Endothelial cell of umbilical vein (primary cell): Measurements from ENCODE around the gene SCLY. TPM values are rescaled to one million over a fixed set of nuclear protein-coding genes. Genes with fewer than 3 reads are reported as not detected.

Source experiments
- BruUV-seq: library from RNA; stranded (reverse); fragments of 400-500 nt; replicated peaks from 2 replicates; lab custom pipeline; 2021; lab: Mats Ljungman, UMichigan
- CTCF ChIA-PET: fragments of 300-600, 350-600 bp; sonication (Branson Sonifier 250); formaldehyde crosslinking; loops from one replicate; lab custom pipeline; 2021; ENCODE audit warnings: antibody characterized with exemption, inconsistent platforms; lab: Charles Lee
- POLR2A ChIA-PET: fragments of 300-600, 350-600 bp; sonication (Branson Sonifier 250); formaldehyde crosslinking; loops from one replicate; lab custom pipeline; 2021; ENCODE audit warnings: antibody characterized with exemption, inconsistent platforms; lab: Charles Lee
- DNase-seq: peaks from one replicate; pipeline ENCODE4 v3.0.0-alpha.2; 2011; ENCODE audit warnings: low read depth, low spot score
- FAIRE-seq: peaks from 2 replicates; lab custom pipeline; 2011; peaks lifted over from hg19 to GRCh38; lab: Jason Lieb, UNC
- H2AFZ ChIP-seq: 2 replicates; pipeline ENCODE4 v1.6.0; 2012; ENCODE audit warnings: low read depth, low read length, control low read depth, inconsistent platforms
- H3K27ac ChIP-seq: 2 replicates; pipeline ENCODE4 v1.5.1; 2011; ENCODE audit warnings: low read depth, mild to moderate bottlenecking, control low read depth, low read length, moderate library complexity; ENCODE audit not compliant: insufficient read depth
- H3K27me3 ChIP-seq, 2 experiments: 2 replicates each; pipeline versions ENCODE4 v1.6.0 to v1.6.1; 2011; ENCODE audit warnings: low read length in 2 of 2, mixed read lengths in 1 of 2; ENCODE audit not compliant: control insufficient read depth in 2 of 2, insufficient read depth in 2 of 2
- H3K36me3 ChIP-seq, 2 experiments: 2 replicates in 1 of 2; 3 replicates in 1 of 2; pipeline ENCODE4 v1.5.1; 2011; ENCODE audit warnings: low read length in 2 of 2, mild to moderate bottlenecking in 1 of 2, moderate library complexity in 1 of 2; ENCODE audit not compliant: control insufficient read depth in 2 of 2, insufficient read depth in 2 of 2; ENCODE audit errors: extremely low read depth in 1 of 2
- H3K4me1 ChIP-seq: 3 replicates; pipeline ENCODE4 v1.5.1; 2011; ENCODE audit warnings: mild to moderate bottlenecking, low read length; ENCODE audit not compliant: control insufficient read depth, insufficient read depth; ENCODE audit errors: extremely low read depth
- H3K4me2 ChIP-seq: 2 replicates; pipeline ENCODE4 v1.6.1; 2011; ENCODE audit warnings: low read length, control low read depth, mixed read lengths; ENCODE audit not compliant: insufficient read depth
- H3K4me3 ChIP-seq, 3 experiments: fragments of 200-600 bp in 1 of 3; sonication (generic), shearing (Covaris generic) in 1 of 3; replicated peaks in 1 of 3; 2 replicates each; pipeline ENCODE4 v1.5.1; 2011 to 2016; ENCODE audit warnings: control low read depth in 3 of 3, low read length in 3 of 3, mild to moderate bottlenecking in 2 of 3, inconsistent platforms in 1 of 3, low read depth in 1 of 3, moderate library complexity in 1 of 3; ENCODE audit not compliant: insufficient read depth in 1 of 3
- H3K79me2 ChIP-seq: 2 replicates; pipeline ENCODE4 v1.6.0; 2012; ENCODE audit warnings: low read length, inconsistent platforms; ENCODE audit not compliant: control insufficient read depth, insufficient read depth
- H3K9ac ChIP-seq: replicated peaks from 2 replicates; pipeline ENCODE3; 2011; ENCODE audit warnings: low read length, control low read depth; ENCODE audit not compliant: insufficient read depth; ENCODE audit errors: extremely low read depth
- H3K9me1 ChIP-seq: replicated peaks from 3 replicates; pipeline ENCODE4 v1.6.0; 2011; ENCODE audit warnings: mild to moderate bottlenecking, low read length; ENCODE audit not compliant: control insufficient read depth, insufficient read depth; ENCODE audit errors: extremely low read depth
- H3K9me3 ChIP-seq: replicated peaks from 2 replicates; pipeline ENCODE4 v1.5.1; 2012; ENCODE audit warnings: low read length, inconsistent platforms; ENCODE audit not compliant: control insufficient read depth, insufficient read depth
- H4K20me1 ChIP-seq: replicated peaks from 2 replicates; pipeline ENCODE3; 2011; ENCODE audit warnings: mild to moderate bottlenecking, low read length; ENCODE audit not compliant: control insufficient read depth, insufficient read depth; ENCODE audit errors: extremely low read depth
- CTCF ChIP-seq, 2 donors: IDR thresholded peaks; 1 replicate in 1 of 2; 2 replicates in 1 of 2; pipeline ENCODE4 v1.5.1; 2011; ENCODE audit warnings: low read length in 2 of 2, mild to moderate bottlenecking in 2 of 2, moderate library complexity in 2 of 2, control low read depth in 1 of 2, inconsistent platforms in 1 of 2, low read depth in 1 of 2; ENCODE audit not compliant: insufficient read depth in 1 of 2; ENCODE audit errors: extremely low read depth in 1 of 2
- EZH2 ChIP-seq: IDR thresholded peaks from 2 replicates; pipeline ENCODE4 v1.6.1; 2012; ENCODE audit warnings: borderline replicate concordance, low read depth, mild to moderate bottlenecking, moderate library complexity, low read length, inconsistent platforms; ENCODE audit not compliant: severe bottlenecking
- FOS ChIP-seq: IDR thresholded peaks from 2 replicates; pipeline ENCODE4 v1.6.1; 2011; ENCODE audit warnings: mild to moderate bottlenecking, low read length, moderate library complexity, borderline replicate concordance; ENCODE audit not compliant: insufficient read depth
- GATA2 ChIP-seq: IDR thresholded peaks from 2 replicates; pipeline ENCODE4 v1.7.0; 2011; ENCODE audit warnings: low read depth, mild to moderate bottlenecking, moderate library complexity, mixed read lengths, low read length; ENCODE audit not compliant: insufficient read length, insufficient read depth
- JUN ChIP-seq: IDR thresholded peaks from 2 replicates; pipeline ENCODE4 v1.6.1; 2011; ENCODE audit warnings: borderline replicate concordance, low read depth; ENCODE audit not compliant: insufficient read length, insufficient read depth
- MYC ChIP-seq: IDR thresholded peaks from one replicate; pipeline ENCODE4 v1.6.1; 2011; ENCODE audit warnings: mild to moderate bottlenecking, low read depth, low read length
- POLR2A ChIP-seq: IDR thresholded peaks from 2 replicates; pipeline ENCODE4 v1.6.1; 2012; ENCODE audit warnings: low read depth, mild to moderate bottlenecking, control low read depth, low read length
- POLR2AphosphoS5 ChIP-seq: IDR thresholded peaks from 2 replicates; pipeline ENCODE4 v1.6.1; 2012; ENCODE audit warnings: low read depth, mild to moderate bottlenecking, control low read depth, low read length, moderate library complexity; ENCODE audit not compliant: insufficient read depth
- dilution Hi-C: fragments of 300-500 bp; cut with MboI; formaldehyde crosslinking; loops from one replicate; pipeline ENCODE4 v1.15.0; 2019; ENCODE audit warnings: low sequenced_read_pairs; ENCODE audit not compliant: extremely low pct_ligation_motif_present
- intact Hi-C: fragments of 100-400 bp; cut with micrococcal nuclease; formaldehyde crosslinking; loops from one replicate; pipeline ENCODE4 v1.10.0; 2022
- polyA plus RNA-seq, 4 experiments: library from polyadenylated mRNA; depleted of rRNA in 3 of 4; stranded (reverse) in 3 of 4; unstranded in 1 of 4; fragments of >200 nt; gene quantifications; 2 replicates each; pipeline versions ENCODE4 v1.2.1 to v1.2.3, GENCODE V29; 2011 to 2012; ENCODE audit warnings: missing spikeins in 1 of 4
- total RNA-seq: library from RNA; stranded (reverse); gene quantifications from 2 replicates; pipeline ENCODE4 v1.2.3, GENCODE V29; 2021
- TF ChIP-seq, protein P1 (sequence below): IDR thresholded peaks from 2 replicates; pipeline ENCODE4 v1.6.1; 2011; ENCODE audit not compliant: insufficient read depth, insufficient read length

The SCLY gene
- total and polyA plus RNA-seq, 2 donors (not counting 3 experiments of a cell fraction or from before 2014, with no cell fraction given) = 22.6 to 32.7 TPM

DNA sequence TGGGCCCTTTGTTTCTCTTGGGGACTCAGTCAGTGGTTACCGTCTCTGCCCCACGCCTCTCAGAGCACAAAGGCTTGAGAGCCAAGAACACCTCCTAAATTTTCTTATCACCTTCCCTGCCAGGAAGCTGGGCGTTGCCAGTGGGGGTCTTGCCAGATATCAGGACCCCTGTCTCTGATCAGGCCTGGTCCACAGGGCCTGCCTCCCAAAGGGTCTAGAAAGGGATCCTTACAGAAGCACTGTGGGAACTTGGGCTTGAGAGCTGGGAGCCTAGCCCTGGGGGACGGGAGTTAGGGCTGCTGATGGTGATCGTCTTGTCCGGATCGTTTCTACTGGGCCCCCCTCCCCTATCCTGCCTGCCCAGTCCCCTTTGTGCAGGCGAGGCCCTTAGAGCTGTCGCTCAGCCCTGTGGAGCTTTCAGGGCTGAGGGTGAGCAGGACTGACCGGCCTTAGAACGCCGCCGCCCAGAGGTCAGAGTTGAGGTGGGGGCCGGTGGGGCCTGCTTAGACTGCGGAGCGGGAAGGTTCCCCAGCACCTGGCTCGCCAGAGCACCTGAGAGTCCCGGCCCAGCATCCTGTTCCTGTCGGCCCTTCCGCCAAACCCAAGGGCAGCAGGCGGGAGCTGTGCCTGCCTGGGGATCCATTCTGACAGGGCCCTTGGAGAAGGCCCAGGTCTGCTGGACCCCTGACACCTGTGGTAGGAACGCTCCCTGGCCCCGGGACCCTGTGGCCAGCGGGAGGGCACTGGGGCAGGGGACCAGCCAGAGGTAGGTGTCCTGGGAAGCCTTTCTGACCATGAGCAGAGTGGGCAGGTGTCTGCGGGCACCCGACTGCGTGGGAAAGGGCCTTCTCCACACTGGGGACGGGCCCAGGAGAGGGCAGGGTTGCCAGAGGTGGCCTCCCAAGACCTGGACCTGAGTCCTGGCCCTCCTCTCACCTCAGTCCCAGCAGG is 40.3 kb downstream of the SCLY start:
- no peaks in the 10 kb centered on the region for H4K20me1 ChIP-seq
- H3K9ac ChIP-seq = no peak overlapping the region
- no peaks in the 10 kb centered on the region for H3K9me1 ChIP-seq
- H3K27me3 ChIP-seq = no peaks in the 10 kb centered on the region
- ChIA-PET POLR2A (no interaction called here), CTCF (no interaction called here)
- dilution Hi-C loops = no loop called here
- DNase-seq = no peak
- intact Hi-C loops = loop anchor here (10.0 kb wide), 1 partner anchor 176 kb away; no protein-coding TSS in a partner anchor
- no peak overlapping the region for H3K4me2 ChIP-seq
- no peaks in the 10 kb centered on the region for H3K79me2 ChIP-seq
- H3K36me3 ChIP-seq = no peaks in the 10 kb centered on the region
- no peak overlapping the region for H3K27ac ChIP-seq
- H3K4me1 ChIP-seq = no peaks in the 10 kb centered on the region
- no TSS peak for BruUV-seq
- H3K9me3 ChIP-seq = no peaks in the 10 kb centered on the region
- FAIRE-seq = no peak
- H3K4me3 ChIP-seq = no peak overlapping the region
- H2AFZ ChIP-seq = no peak overlapping the region
- TF ChIP-seq, protein P1, sequence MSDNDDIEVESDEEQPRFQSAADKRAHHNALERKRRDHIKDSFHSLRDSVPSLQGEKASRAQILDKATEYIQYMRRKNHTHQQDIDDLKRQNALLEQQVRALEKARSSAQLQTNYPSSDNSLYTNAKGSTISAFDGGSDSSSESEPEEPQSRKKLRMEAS = no peak
- TF ChIP-seq EZH2 (no peak), POLR2AphosphoS5 (no peak), POLR2A (no peak), MYC (no peak), CTCF (IDR thresholded peaks at IDR 0.05; ENCODE audit: extremely low read depth in 1 of 2, insufficient read depth in 1 of 2, low read depth in 1 of 2, low read length in 2 of 2) (no peak), GATA2 (no peak), FOS (no peak), JUN (no peak)
